Measurements from ENCODE around the gene CCNB2. TPM values are rescaled to one million over a fixed set of nuclear protein-coding genes. Genes with fewer than 3 reads are reported as not detected.

Gene CCNB2
- total and polyA plus RNA-seq, 2 donors (not counting 1 experiment from before 2014, with no cell fraction given): 18.5 to 19.3 TPM

- H3K36me3 ChIP-seq (ENCODE audit: control insufficient read depth, insufficient read depth, low read length): peaks cover 8% of the 10 kb centered on the region
- H2AFZ ChIP-seq (ENCODE audit: low read length): no peak overlapping the region
- H3K4me3 ChIP-seq (replicated peaks in 1 of 4; ENCODE audit: control extremely low read depth in 1 of 4, insufficient read depth in 1 of 4, low read depth in 3 of 4, low read length in 4 of 4): no peak overlapping the region
- no peak overlapping the region for H3K9ac ChIP-seq (ENCODE audit: insufficient read depth, low read length)
- TF ChIP-seq CTCF (conservative IDR thresholded peaks at IDR 0.05 in 1 of 2, IDR thresholded peaks at IDR 0.05 in 1 of 2; ENCODE audit: low read depth in 1 of 2, low read length in 2 of 2): no peak
- no peak for TF ChIP-seq EZH2 (IDR thresholded peaks at IDR 0.05; ENCODE audit: low read length, missing control alignments)
- H4K20me1 ChIP-seq (ENCODE audit: control insufficient read depth, extremely low read depth, insufficient read depth, low read length): no peaks in the 10 kb centered on the region
- DNase-seq (ENCODE audit: low read depth in 2 of 2): no peak
- H3K27me3 ChIP-seq (ENCODE audit: control insufficient read depth, insufficient read depth, low read length): no peaks in the 10 kb centered on the region
- H3K79me2 ChIP-seq (ENCODE audit: control insufficient read depth, insufficient read depth, low read length): peaks cover 20% of the 10 kb centered on the region
- H3K4me1 ChIP-seq (ENCODE audit: control insufficient read depth, extremely low read depth, insufficient read depth, low read length): no peaks in the 10 kb centered on the region
- no peak overlapping the region for H3K27ac ChIP-seq (ENCODE audit: insufficient read depth, low read length)
- H3K9me3 ChIP-seq (ENCODE audit: control insufficient read depth, insufficient read depth, low read depth, low read length): no peaks in the 10 kb centered on the region
- H3K4me2 ChIP-seq (ENCODE audit: extremely low read depth, insufficient read depth, low read length): no peak overlapping the region
These were observed 6.3 kb downstream of the CCNB2 start for GRCh38 chr15:59111251-59111650.

- no peaks in the 10 kb centered on the region for H3K9me3 ChIP-seq (ENCODE audit: control insufficient read depth, insufficient read depth, low read depth, low read length)
- H2AFZ ChIP-seq (ENCODE audit: low read length): no peak overlapping the region
- no peaks in the 10 kb centered on the region for H3K4me1 ChIP-seq (ENCODE audit: control insufficient read depth, extremely low read depth, insufficient read depth, low read length)
- H3K27me3 ChIP-seq (ENCODE audit: control insufficient read depth, insufficient read depth, low read length): no peaks in the 10 kb centered on the region
- H3K4me2 ChIP-seq (ENCODE audit: extremely low read depth, insufficient read depth, low read length): no peak overlapping the region
- peak in 1 of 2 donors; percentile 11 for DNase-seq (ENCODE audit: low read depth in 2 of 2)
- no peak overlapping the region for H3K27ac ChIP-seq (ENCODE audit: insufficient read depth, low read length)
- H3K9ac ChIP-seq (ENCODE audit: insufficient read depth, low read length): no peak overlapping the region
- H3K36me3 ChIP-seq (ENCODE audit: control insufficient read depth, insufficient read depth, low read length): peaks cover 5% of the 10 kb centered on the region
- H3K4me3 ChIP-seq (replicated peaks in 1 of 4; ENCODE audit: control extremely low read depth in 1 of 4, insufficient read depth in 1 of 4, low read depth in 3 of 4, low read length in 4 of 4): no peak overlapping the region
- TF ChIP-seq EZH2 (IDR thresholded peaks at IDR 0.05; ENCODE audit: low read length, missing control alignments) (no peak), CTCF (conservative IDR thresholded peaks at IDR 0.05 in 1 of 2, IDR thresholded peaks at IDR 0.05 in 1 of 2; ENCODE audit: low read depth in 1 of 2, low read length in 2 of 2) (no peak)
- no peaks in the 10 kb centered on the region for H4K20me1 ChIP-seq (ENCODE audit: control insufficient read depth, extremely low read depth, insufficient read depth, low read length)
- H3K79me2 ChIP-seq (ENCODE audit: control insufficient read depth, insufficient read depth, low read length): peaks cover 4% of the 10 kb centered on the region
These were observed 10.1 kb downstream of the CCNB2 start for GRCh38 chr15:59115047-59115446.

GRCh38 chr15:59116141-59116540 is 11.2 kb downstream of the CCNB2 start:
- Histone ChIP-seq H4K20me1 (ENCODE audit: control insufficient read depth, extremely low read depth, insufficient read depth, low read length) (no peaks in the 10 kb centered on the region), H3K27me3 (ENCODE audit: control insufficient read depth, insufficient read depth, low read length) (no peaks in the 10 kb centered on the region), H3K9ac (ENCODE audit: insufficient read depth, low read length) (no peak overlapping the region), H3K9me3 (ENCODE audit: control insufficient read depth, insufficient read depth, low read depth, low read length) (no peaks in the 10 kb centered on the region), H3K27ac (ENCODE audit: insufficient read depth, low read length) (no peak overlapping the region), H3K36me3 (ENCODE audit: control insufficient read depth, insufficient read depth, low read length) (peaks cover 7% of the 10 kb centered on the region), H3K4me3 (replicated peaks in 1 of 4; ENCODE audit: control extremely low read depth in 1 of 4, insufficient read depth in 1 of 4, low read depth in 3 of 4, low read length in 4 of 4) (no peak overlapping the region), H2AFZ (ENCODE audit: low read length) (no peak overlapping the region), H3K4me2 (ENCODE audit: extremely low read depth, insufficient read depth, low read length) (no peak overlapping the region), H3K79me2 (ENCODE audit: control insufficient read depth, insufficient read depth, low read length) (peaks cover 2% of the 10 kb centered on the region), H3K4me1 (ENCODE audit: control insufficient read depth, extremely low read depth, insufficient read depth, low read length) (no peaks in the 10 kb centered on the region)
- TF ChIP-seq CTCF (conservative IDR thresholded peaks at IDR 0.05 in 1 of 2, IDR thresholded peaks at IDR 0.05 in 1 of 2; ENCODE audit: low read depth in 1 of 2, low read length in 2 of 2): no peak
- TF ChIP-seq EZH2 (IDR thresholded peaks at IDR 0.05; ENCODE audit: low read length, missing control alignments): no peak
- DNase-seq (ENCODE audit: low read depth in 2 of 2): peak in 1 of 2 donors; percentile 66
